ENCODE measurements around the gene DOCK2.

GRCh38 chr5:169950333-169950732 lies 313.3 kb downstream of the DOCK2 start:
- no peak for TF ChIP-seq POLR2A (IDR thresholded peaks at IDR 0.05; ENCODE audit: low read length)
- no peak for TF ChIP-seq MAX (IDR thresholded peaks at IDR 0.05)
- TF ChIP-seq CTCF (IDR thresholded peaks at IDR 0.05), result no peak

All from A549 (cell line).